GM03348 (cell line): Measurements from ENCODE around the gene ATP2B1.
"Not testable (repeated sequence)": the region's sequence is repeated elsewhere in the genome, so short reads cannot be mapped to it uniquely, and the experiment has no call there.

Source experiments
- DNase-seq: peaks from one replicate; pipeline ENCODE4 v3.0.0; 2012; ENCODE audit warnings: low spot score

ATP2B1 gene

DNA sequence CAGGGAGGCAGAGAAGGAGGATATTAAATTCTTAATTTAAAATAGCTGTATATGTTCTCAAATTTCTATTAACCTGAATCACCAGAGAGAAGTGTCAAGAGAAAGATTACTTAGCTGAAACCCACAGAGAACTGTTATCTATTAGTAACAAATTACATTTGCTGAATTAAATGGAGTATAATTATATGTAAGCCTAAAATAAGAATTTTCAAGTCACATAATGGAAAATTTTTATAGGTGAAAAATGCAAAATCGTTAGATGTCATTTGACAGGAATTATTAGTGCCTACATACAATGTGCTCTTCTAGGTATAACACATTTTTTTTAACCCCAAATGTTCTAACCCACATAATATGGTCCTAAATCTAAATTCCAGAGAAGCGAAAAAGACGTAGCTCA, 4.1 kb upstream of the ATP2B1 start:
- no peak for DNase-seq

- no peak for DNase-seq
These were observed 2.5 kb upstream of the ATP2B1 start for GRCh38 chr12:89710873-89711750.

- DNase-seq: peak; percentile 66
These were observed 1.6 kb upstream of the ATP2B1 start for GRCh38 chr12:89709995-89710872.

GRCh38 chr12:89709157-89709994, 738 bp upstream of the ATP2B1 start:
- peak; percentile 99 for DNase-seq

GRCh38 chr12:89707703-89708564, 704 bp downstream of the ATP2B1 start:
- DNase-seq: peak; percentile 41

DNA sequence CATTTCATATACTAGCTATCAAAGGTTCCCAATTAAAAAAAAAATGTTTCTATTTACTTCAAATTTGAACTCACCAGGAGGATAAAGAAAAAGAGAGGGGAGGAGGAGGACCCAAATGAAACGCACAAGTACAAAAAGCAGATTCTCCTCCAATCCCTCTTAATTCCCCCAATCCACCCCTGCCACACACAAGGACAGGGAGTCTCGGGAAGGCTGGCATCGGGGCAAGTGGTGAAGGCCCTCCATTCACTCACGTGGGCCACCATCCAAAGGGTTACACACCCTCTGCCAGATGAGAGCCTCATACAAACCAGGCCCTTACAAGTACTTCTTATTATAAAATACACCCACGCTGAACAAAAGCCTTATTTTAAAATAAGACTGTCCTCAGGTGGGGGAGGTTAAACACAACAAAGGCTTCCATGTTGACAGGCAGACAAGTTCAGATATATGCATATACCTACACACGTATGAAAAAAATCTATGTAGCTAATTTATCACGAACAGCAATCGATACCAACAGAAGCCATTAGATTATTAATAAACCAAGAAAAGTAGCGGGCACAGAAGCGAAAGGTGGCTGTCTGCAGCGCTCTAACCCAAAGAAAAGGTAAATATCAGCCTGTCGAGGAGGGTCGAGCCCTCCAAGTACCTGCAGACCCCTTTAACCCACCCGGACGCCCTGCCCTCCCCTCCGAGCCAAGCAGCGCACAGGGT, 1.5 kb downstream of the ATP2B1 start:
- peak; percentile 29 for DNase-seq

DNA sequence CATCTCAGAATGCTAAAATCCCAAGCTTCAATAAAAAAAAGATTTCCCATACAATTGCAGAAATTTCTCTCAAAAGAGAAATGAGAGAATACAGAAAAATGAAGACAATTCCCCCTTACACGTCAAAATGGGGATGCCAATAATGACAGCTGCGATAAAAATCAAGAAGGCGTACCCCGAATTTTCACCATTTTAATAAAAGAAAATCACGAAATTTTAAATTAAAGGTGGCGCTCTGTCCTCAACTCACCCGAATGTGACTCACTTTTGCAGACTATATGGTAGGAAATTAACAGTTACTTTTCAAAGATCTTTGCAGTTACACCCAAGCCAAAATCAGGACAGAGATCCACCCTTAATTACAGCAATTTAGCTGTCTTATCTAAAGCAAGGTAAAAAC, 2.1 kb downstream of the ATP2B1 start:
- no peak for DNase-seq

GRCh38 chr12:89704457-89704856, 4.2 kb downstream of the ATP2B1 start:
- no peak for DNase-seq

- DNase-seq: no peak
These were observed 4.9 kb downstream of the ATP2B1 start for GRCh38 chr12:89703768-89704167.

DNA sequence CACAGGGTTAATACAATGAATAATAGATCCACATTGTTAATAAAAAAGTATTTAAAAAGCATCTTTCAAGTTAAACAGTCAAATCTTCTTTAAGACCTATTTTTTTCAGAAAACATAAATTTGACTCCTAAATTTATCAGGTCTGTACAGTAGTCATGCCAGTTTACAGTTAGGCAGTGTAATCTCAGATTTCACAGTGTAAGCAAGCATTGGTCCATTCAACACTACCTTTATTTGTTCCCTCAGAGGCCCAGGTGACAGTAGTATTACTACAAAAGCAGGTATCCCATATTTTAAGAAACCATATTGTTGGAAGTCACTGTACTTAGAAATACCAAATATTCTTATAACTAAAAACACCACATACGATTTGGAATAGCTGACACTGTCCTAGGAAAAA, 6.1 kb downstream of the ATP2B1 start:
- no peak for DNase-seq

DNA sequence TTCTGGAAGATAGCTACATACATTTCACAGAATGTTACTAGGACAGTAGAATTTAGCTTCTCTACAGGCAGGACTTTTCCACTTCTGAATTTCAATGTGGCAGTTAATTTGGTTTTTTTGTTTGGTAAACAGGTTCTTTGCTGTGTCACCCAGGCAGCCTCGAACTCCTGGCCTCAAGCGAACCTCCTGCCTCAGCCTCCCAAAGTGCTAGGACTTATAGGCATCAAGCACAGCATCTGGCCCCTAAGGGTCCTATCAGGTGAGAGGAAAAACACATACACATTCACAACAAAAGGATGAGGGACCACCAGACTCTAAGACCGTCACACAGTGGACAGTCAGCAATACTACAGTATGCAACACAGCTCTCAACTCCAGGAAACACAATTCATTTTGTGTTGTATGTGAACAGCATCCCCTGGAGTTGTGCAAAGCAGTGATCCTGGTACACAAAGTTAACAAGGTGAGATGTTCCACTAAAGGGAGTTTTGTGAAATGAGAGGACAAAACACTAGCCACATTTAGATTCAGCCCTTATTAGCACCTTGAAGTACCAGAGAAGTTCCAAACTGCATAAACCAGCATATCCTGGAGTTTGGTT, 6.9 kb downstream of the ATP2B1 start:
- DNase-seq: no peak

DNA sequence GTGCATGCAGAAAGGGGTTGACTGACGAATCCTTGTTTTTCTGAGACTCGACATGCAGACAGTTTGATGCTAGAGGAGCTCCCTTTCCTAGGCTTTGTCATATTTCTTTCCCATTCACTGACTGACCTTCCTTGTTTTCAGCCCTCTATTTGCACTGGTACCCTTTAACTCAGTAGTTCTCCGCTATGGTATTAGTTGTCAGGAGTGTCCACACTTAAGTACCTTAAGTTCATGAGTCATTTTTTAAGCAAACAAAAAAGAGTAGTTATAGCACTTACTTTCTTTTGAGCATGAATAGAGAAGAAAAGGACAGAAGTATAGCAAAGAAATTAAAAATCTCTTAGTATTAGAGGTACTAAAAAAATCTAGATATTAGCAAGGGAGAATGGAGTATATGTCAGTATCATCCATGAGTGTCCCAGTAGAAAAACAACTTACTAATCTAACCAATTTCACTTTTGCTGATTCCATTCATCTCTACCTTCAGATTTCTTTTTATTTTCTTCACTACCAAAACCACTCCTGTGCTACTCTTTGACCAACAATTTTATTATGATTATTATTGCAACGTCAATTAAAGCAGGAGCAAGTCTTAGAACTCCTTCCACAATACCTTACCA, 8.3 kb downstream of the ATP2B1 start:
- DNase-seq: no peak

GRCh38 chr12:89698607-89699006, 10.0 kb downstream of the ATP2B1 start:
- DNase-seq: no peak

DNA sequence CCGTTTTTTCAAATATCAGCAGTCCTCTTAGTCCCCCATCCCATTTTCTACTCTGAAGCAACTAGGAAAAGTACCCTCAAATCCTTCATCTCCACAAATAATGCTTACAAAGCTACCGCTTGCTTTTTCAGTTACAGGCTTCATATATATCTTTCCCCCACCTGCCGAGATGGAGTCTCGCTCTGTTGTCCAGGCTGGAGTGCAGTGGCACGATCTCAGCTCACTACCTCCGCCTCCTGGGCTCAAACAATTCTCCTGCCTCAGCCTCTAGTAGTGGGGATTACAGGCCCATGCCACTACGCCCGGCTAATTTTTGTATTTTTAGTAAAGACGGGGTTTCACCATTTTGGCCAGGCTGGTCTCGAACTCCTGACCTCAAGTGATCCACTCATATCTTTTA, 10.9 kb downstream of the ATP2B1 start:
- DNase-seq: not testable (repeated sequence)

GRCh38 chr12:89697296-89697695, 11.3 kb downstream of the ATP2B1 start:
- DNase-seq: no peak

DNA sequence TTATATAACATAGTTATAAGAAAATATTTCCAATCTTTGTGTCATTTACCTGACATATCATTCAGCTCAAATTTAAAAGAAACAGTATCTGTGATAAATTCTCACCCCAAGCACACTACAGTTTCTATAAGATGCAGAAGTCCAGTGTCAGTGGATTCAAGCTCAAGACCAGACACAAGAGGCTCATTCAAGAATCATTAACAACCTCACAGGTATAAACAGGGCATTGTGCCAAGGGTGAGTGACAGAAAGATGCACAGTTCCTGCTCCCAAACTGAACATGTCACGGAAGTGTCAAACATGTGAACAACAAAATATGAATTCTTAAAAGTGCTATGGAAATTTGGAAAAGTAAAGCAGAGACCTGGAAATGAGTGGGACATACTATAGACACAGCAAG, 12.8 kb downstream of the ATP2B1 start:
- DNase-seq: no peak

DNA sequence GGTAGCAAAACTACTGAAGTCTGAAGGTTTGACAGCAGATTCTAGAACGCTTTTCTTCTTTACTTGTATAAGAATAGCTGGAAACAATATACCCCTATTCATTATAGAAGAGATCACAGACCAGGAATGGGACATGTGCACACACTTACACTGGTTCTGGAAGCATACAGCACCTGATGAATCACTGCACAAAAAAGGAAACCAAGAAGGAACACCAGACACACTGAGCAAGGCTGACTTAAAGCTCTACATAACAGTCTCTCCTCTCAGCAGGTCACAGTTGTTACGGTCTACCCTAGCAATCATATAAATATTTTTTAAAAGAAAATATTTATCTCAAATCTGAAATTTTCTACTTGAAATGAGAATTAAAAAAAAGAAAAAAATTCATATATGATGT, 13.5 kb downstream of the ATP2B1 start:
- DNase-seq: peak; percentile 24

DNA sequence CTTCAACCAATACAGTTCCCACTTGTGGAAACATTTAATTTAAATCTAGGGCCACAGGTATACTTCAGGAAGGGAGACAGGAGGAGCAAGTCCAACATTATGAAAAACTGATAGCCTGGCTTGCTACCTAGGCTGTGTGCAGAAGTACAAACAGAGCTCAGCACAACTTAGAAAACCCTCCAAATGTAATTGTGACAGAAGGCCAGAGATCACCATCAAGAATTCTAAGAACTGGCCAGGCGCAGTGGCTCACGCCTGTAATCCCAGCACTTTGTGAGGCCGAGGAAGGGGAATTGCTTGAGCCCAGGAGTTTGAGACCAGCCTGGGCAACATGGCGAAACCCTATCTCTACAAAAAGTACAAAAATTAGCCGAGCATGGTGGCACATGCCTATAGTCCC, 14.1 kb downstream of the ATP2B1 start:
- no peak for DNase-seq

GRCh38 chr12:89693639-89694202, 14.9 kb downstream of the ATP2B1 start:
- DNase-seq: no peak
